NCI-H2029 (cell line): ENCODE data around the gene TNFSF15.
A peak's percentile ranks its signal among the peaks of the same experiment; 100 is the strongest.
"Not testable (repeated sequence)": the region's sequence is repeated elsewhere in the genome, so short reads cannot be mapped to it uniquely, and the experiment has no call there.

Source experiments
- DNase-seq: peaks from one replicate; lab custom pipeline; 2025; lab: John Stamatoyannopoulos, UW

Gene TNFSF15

GRCh38 chr9:114746591-114747346 is 59.1 kb downstream of the TNFSF15 start:
- DNase-seq, result no peak

GRCh38 chr9:114745879-114746550 is 59.8 kb downstream of the TNFSF15 start:
- no peak for DNase-seq

DNA sequence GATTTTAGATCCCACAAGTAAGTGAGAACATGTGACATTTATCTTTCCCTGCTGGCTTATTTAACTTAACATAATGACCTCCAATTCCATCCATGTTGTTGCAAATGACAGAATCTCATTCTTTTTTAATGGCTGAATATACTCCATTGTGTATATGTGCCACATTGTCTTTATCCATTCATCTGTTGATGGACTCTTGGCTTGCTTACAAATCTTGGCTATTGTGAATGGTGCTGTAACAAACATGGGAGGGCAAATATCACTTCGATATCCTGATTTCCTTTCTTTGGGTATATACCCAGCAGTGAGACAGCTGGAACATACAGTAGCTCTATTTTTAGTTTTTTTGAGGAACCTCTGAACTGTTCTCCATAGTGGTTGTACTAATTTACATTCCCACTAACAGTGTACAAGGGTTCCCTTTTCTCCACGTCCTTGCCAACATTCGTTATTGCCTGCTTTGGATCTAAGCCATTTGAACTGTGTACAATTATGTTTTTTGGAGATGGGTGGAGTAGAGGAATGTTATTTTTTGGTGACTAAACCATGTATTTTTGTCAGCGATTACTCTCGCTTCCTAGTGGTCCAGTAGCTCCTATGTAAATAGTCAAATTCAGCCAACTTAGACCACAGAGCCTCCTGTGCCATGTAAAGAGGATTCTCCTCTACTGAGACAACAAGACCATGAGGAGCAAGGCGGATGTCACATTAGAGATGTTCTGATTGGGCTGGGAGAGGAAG is 60.6 kb downstream of the TNFSF15 start:
- DNase-seq, result no peak

GRCh38 chr9:114743446-114743845 is 62.4 kb downstream of the TNFSF15 start:
- DNase-seq, result no peak

DNA sequence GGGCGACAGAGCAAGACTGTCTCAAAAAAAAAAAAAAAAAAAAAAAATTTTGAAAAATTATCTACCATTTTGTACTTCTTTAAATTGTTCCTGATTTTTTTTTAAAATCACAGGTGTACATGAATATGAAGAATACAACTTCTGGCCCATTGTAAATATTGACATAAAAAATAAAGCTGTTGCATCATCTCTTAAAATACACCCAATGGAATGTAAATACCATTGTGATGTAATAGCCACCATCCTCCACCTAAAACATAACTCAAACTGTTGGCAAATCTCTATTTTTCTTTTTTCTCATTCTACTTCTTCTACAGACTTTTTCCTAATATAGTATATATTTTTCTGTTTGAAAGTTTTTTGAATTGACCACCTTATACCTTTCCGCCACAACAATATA is 62.9 kb downstream of the TNFSF15 start:
- no peak for DNase-seq

- not testable (repeated sequence) for DNase-seq
Observed at GRCh38 chr9:114741521-114741920, 64.3 kb downstream of the TNFSF15 start.

DNA sequence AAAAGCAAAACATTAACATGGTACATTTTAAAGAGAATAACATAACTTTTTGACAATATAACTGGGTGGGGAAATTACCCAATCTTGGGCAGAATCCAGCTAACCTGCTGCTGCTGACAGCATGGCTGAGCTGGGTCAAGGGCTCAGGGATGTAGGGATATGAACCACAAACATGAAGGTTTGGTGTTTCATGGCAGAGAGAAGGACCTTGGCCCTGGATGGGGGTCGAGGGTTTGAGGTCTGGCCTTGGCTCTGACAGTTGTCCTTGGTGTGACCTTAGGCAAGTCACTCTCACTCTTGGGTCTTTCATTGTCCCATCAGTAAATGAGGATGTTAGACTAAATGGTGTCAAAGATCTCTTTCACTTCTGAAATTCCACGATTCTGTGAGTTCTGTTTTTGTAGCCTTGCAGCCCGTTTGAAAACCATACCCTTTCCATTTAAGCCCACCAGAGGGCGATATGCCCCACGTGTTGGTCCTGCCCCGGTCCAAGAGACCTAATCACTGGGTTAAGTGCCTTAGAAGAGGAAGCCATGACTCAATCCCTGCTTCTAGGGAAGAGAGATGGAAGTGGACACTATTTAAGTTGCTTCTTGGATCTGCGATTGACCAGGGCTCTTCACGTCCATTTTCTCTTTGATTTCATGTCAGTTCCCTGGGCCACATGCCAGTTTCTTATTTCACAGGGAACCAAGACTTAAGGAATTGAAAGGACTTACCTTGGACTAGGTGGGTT is 67.1 kb downstream of the TNFSF15 start:
- DNase-seq, result peak; percentile 75

GRCh38 chr9:114737847-114738246 is 68.0 kb downstream of the TNFSF15 start:
- no peak for DNase-seq

DNA sequence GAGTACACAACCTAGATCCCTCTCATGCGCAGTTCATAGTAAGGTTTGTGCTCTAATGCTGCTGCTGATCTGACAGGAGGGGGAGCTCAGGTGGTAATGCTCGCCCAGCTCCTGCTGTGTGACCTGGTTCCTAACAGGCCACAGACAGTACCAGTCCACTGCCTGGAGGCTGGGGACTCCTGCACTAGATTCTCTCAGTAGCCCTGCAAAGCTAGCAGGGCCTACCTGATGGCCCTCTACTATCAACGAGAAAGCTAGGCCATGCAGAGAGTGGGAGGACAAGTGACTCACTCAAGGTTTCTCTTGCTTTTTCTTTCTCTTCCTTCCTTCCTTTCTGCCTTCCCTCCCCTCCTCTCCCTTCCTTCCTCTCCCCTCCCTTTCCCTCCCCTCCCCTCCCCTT is 68.7 kb downstream of the TNFSF15 start:
- no peak for DNase-seq

- no peak for DNase-seq
Observed at GRCh38 chr9:114735704-114736103, 70.1 kb downstream of the TNFSF15 start.

DNA sequence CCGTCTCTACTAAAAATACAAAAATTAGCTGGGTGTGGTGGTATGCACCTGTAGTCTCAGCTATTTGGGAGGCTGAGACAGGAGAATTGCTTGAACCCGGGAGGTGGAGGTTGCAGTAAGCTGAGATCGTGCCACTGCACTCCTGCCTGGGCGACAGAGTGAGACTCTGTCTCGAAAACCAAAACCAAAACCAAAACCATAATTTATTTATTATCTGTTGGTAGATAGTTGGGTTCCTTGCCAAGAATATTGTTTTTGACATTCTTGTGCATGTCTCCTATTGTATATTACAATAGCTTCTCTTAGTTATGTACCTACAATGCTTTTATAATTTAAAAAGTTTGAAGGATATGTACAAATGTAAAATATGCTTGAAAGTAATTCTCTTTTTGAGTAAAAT is 70.7 kb downstream of the TNFSF15 start:
- DNase-seq, result not testable (repeated sequence)
